ENCODE measurements around the gene WWC2. TPM values are rescaled to one million over a fixed set of nuclear protein-coding genes. Genes with fewer than 3 reads are reported as not detected.

The WWC2 gene
- polyA plus RNA-seq, 2 of the 4 experiments (the other 2 are of a cell fraction) = 14.9 to 26.9 TPM

DNA sequence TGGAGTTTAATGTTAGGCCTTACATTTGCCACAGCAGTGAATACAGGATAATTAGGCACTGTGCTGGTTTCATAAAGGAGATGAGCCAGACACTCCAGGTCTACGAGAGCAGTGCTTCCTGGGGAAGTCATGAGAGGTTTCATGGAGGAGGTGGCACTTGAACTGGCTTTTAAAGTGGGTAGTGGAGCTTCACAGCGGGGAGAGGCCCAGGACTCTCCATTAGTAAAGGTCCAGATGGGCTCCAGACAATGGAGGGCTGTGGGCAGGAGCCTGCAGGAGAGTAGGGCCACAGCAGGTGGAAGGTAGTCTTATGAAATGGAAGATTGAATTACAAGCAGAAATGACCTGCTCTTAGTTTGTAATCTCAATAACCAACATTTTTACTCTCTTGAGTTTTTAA lies 192.0 kb downstream of the WWC2 start (continued):
- TF ChIP-seq ZSCAN20 (CRISPR knock-in tag; IDR thresholded peaks at IDR 0.05) (no peak), MAZ (IDR thresholded peaks at IDR 0.05; ENCODE audit: borderline replicate concordance, low read depth, low read length) (no peak)

DNA sequence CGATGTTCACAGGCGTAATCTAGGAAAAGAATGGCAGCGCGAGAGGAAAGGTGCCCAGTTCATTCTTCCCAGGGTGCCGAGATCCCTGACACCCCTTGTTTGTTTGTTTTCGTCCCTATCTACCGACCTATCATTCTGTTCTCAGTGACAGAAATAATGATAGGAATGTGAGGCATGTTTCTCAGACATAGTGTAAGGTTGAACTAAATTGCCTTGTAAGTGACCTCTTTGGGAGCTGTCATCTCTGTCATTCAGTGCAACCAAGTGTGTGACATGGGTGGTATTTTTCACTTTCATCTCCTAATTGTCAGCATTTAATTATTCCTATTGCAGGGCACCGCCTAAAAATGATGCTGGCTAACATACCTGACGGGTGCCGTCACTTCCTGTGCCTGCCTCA lies 196.7 kb downstream of the WWC2 start:
- DNase-seq (ENCODE audit: low read depth in 1 of 2, low spot score in 1 of 2) = no peak
- H3K9me3 ChIP-seq = no peaks in the 10 kb centered on the region
- no peak overlapping the region for H3K4me3 ChIP-seq
- POLR2A ChIA-PET = no interaction called here
- H3K4me2 ChIP-seq = no peak overlapping the region
- H3K4me1 ChIP-seq = no peaks in the 10 kb centered on the region
- no peak overlapping the region for H3K27ac ChIP-seq
- TF ChIP-seq FOSB (CRISPR knock-in tag; IDR thresholded peaks at IDR 0.05) = no peak
- TF ChIP-seq, protein P1, sequence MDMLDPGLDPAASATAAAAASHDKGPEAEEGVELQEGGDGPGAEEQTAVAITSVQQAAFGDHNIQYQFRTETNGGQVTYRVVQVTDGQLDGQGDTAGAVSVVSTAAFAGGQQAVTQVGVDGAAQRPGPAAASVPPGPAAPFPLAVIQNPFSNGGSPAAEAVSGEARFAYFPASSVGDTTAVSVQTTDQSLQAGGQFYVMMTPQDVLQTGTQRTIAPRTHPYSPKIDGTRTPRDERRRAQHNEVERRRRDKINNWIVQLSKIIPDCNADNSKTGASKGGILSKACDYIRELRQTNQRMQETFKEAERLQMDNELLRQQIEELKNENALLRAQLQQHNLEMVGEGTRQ (IDR thresholded peaks at IDR 0.05) = no peak
- no peak for TF ChIP-seq MYC (IDR thresholded peaks at IDR 0.05; ENCODE audit: borderline replicate concordance, low read length)
- TF ChIP-seq HOXB5 (CRISPR knock-in tag; IDR thresholded peaks at IDR 0.05) = no peak
- TF ChIP-seq CEBPB (IDR thresholded peaks at IDR 0.05) = no peak
- TF ChIP-seq CBX2 (IDR thresholded peaks at IDR 0.05; ENCODE audit: borderline replicate concordance, low read depth) = no peak
- TF ChIP-seq RARB (CRISPR knock-in tag; IDR thresholded peaks at IDR 0.05) = no peak
- TF ChIP-seq HOXA7 (CRISPR knock-in tag; IDR thresholded peaks at IDR 0.05) = no peak
- no peak for TF ChIP-seq SMC3 (IDR thresholded peaks at IDR 0.05)
- no peak for TF ChIP-seq JUN (IDR thresholded peaks at IDR 0.05)
- no peak for TF ChIP-seq ESRRA (IDR thresholded peaks at IDR 0.05; ENCODE audit: borderline replicate concordance, low read length)
- TF ChIP-seq, protein P2, sequence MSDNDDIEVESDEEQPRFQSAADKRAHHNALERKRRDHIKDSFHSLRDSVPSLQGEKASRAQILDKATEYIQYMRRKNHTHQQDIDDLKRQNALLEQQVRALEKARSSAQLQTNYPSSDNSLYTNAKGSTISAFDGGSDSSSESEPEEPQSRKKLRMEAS (IDR thresholded peaks at IDR 0.05) = no peak
- TF ChIP-seq NFE2L2 (conservative IDR thresholded peaks at IDR 0.05; ENCODE audit: low read length) = no peak
- TF ChIP-seq, protein P3, sequence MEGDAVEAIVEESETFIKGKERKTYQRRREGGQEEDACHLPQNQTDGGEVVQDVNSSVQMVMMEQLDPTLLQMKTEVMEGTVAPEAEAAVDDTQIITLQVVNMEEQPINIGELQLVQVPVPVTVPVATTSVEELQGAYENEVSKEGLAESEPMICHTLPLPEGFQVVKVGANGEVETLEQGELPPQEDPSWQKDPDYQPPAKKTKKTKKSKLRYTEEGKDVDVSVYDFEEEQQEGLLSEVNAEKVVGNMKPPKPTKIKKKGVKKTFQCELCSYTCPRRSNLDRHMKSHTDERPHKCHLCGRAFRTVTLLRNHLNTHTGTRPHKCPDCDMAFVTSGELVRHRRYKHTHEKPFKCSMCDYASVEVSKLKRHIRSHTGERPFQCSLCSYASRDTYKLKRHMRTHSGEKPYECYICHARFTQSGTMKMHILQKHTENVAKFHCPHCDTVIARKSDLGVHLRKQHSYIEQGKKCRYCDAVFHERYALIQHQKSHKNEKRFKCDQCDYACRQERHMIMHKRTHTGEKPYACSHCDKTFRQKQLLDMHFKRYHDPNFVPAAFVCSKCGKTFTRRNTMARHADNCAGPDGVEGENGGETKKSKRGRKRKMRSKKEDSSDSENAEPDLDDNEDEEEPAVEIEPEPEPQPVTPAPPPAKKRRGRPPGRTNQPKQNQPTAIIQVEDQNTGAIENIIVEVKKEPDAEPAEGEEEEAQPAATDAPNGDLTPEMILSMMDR (IDR thresholded peaks at IDR 0.05) = no peak
- WGBS (ENCODE audit: missing lambda C conversion rate) = 87% methylated on average over 10 of the region's 10 CpGs
- CTCF ChIA-PET = no interaction called here
- ATAC-seq = no peak
- no peak for FAIRE-seq

DNA sequence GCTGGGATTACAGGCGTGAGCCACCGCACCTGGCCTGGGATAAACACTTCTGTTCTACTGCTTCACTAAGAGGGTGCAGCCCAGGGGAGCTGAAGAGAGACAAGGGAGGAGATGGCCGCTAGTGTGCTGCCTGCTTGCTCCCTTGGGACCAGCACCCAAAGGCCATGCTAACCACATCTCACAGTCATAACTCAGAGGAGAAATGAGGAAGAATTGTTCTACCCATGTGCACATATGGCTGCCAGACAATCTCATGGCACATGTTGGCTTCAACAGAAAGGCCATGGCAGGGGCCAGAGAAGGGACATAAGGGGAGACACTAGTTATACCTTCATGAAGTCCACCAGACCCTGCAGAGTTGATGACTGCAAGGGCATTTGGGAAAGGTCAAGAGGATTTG lies 198.6 kb downstream of the WWC2 start:
- ATAC-seq = no peak

DNA sequence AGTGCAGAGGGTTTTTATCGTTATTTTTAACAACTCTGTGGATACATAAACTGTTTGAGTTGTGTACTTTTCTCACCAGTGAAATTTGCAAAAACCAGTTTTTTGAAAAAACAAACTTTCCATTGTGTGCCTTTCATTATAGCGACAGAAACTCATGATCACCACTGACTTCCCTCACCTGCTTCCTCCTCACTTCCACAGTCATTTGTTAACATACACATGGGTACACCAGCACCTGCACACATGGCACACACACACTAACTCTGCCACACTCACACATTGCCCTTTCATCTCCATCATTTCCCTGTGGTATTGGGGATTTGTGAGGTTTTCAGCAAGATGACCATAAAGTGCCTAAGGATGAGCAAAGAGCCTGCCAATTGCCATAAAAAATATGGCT lies 200.4 kb downstream of the WWC2 start:
- 94% methylated on average over 2 of the region's 2 CpGs for WGBS (ENCODE audit: missing lambda C conversion rate)
- no peak overlapping the region for H3K4me2 ChIP-seq
- ATAC-seq = no peak
- ChIA-PET POLR2A (no interaction called here), CTCF (no interaction called here)
- no peak overlapping the region for H3K4me3 ChIP-seq
- no peak overlapping the region for H3K27ac ChIP-seq
- no peaks in the 10 kb centered on the region for H3K9me3 ChIP-seq
- no peaks in the 10 kb centered on the region for H3K4me1 ChIP-seq
- no peak for FAIRE-seq
- DNase-seq (ENCODE audit: low read depth in 1 of 2, low spot score in 1 of 2) = no peak
- TF ChIP-seq RAD21 (conservative IDR thresholded peaks at IDR 0.05 in 1 of 2, IDR thresholded peaks at IDR 0.05 in 1 of 2) (no peak), KDM5A (IDR thresholded peaks at IDR 0.05) (no peak), GATA3 (IDR thresholded peaks at IDR 0.05; ENCODE audit: borderline replicate concordance) (no peak)
- TF ChIP-seq, protein P4, sequence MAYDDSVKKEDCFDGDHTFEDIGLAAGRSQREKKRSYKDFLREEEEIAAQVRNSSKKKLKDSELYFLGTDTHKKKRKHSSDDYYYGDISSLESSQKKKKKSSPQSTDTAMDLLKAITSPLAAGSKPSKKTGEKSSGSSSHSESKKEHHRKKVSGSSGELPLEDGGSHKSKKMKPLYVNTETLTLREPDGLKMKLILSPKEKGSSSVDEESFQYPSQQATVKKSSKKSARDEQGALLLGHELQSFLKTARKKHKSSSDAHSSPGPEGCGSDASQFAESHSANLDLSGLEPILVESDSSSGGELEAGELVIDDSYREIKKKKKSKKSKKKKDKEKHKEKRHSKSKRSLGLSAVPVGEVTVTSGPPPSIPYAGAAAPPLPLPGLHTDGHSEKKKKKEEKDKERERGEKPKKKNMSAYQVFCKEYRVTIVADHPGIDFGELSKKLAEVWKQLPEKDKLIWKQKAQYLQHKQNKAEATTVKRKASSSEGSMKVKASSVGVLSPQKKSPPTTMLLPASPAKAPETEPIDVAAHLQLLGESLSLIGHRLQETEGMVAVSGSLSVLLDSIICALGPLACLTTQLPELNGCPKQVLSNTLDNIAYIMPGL (CRISPR knock-in tag; IDR thresholded peaks at IDR 0.05; ENCODE audit: borderline replicate concordance) = no peak
- TF ChIP-seq, protein P3 (IDR thresholded peaks at IDR 0.05) = no peak
- TF ChIP-seq, protein P5, sequence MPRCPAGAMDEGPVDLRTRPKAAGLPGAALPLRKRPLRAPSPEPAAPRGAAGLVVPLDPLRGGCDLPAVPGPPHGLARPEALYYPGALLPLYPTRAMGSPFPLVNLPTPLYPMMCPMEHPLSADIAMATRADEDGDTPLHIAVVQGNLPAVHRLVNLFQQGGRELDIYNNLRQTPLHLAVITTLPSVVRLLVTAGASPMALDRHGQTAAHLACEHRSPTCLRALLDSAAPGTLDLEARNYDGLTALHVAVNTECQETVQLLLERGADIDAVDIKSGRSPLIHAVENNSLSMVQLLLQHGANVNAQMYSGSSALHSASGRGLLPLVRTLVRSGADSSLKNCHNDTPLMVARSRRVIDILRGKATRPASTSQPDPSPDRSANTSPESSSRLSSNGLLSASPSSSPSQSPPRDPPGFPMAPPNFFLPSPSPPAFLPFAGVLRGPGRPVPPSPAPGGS (IDR thresholded peaks at IDR 0.05) = no peak
- TF ChIP-seq, protein P2 (IDR thresholded peaks at IDR 0.05) = no peak

More for the DNA sequence above, 198.6 kb downstream of the WWC2 start:
- CTCF ChIA-PET = interaction anchor here (1.7 kb wide), 1 partner anchor 11 kb away, joined by 4 read pairs; no protein-coding TSS in a partner anchor
- no peak overlapping the region for H3K4me3 ChIP-seq
- TF ChIP-seq BHLHE40 (IDR thresholded peaks at IDR 0.05; ENCODE audit: low read depth, low read length) = no peak
- TF ChIP-seq TFCP2L1 (CRISPR knock-in tag; IDR thresholded peaks at IDR 0.05) = no peak
- TF ChIP-seq, protein P1 (IDR thresholded peaks at IDR 0.05) = no peak
- TF ChIP-seq JUNB (IDR thresholded peaks at IDR 0.05) = no peak
- no peaks in the 10 kb centered on the region for H3K4me1 ChIP-seq
- 97% methylated on average over 3 of the region's 3 CpGs for WGBS (ENCODE audit: missing lambda C conversion rate)
- POLR2A ChIA-PET = no interaction called here
- no peak overlapping the region for H3K27ac ChIP-seq
- H3K9me3 ChIP-seq = no peaks in the 10 kb centered on the region
- no peak for FAIRE-seq
- H3K4me2 ChIP-seq = no peak overlapping the region
- no peak for DNase-seq (ENCODE audit: low read depth in 1 of 2, low spot score in 1 of 2)

All from A549 (cell line).